Measurements from ENCODE around the gene SBNO1.
"Not testable (repeated sequence)": the region's sequence is repeated elsewhere in the genome, so short reads cannot be mapped to it uniquely, and the experiment has no call there.

The SBNO1 gene

GRCh38 chr12:123388177-123388950 lies 23.7 kb upstream of the SBNO1 start:
- peaks cover 15% of the 10 kb centered on the region for H3K4me1 ChIP-seq (ENCODE audit: control insufficient read depth, insufficient read depth, low read length, unreplicated experiment)
- peaks cover 75% of the 10 kb centered on the region for H3K79me2 ChIP-seq (ENCODE audit: control insufficient read depth, insufficient read depth, low read length, unreplicated experiment)
- peaks cover 26% of the 10 kb centered on the region for H3K36me3 ChIP-seq (ENCODE audit: insufficient read depth, low read length)
- peak overlapping the region; percentile 71 for H3K4me3 ChIP-seq (ENCODE audit: low read depth, low read length)
- no peaks in the 10 kb centered on the region for H3K27me3 ChIP-seq (ENCODE audit: insufficient read depth, low read length)
- H2AFZ ChIP-seq (ENCODE audit: low read length, unreplicated experiment) = peak overlapping the region; percentile 78
- peak overlapping the region; percentile 36 for H3K27ac ChIP-seq (ENCODE audit: low read depth, low read length)

GRCh38 chr12:123387508-123388176 lies 23.0 kb upstream of the SBNO1 start:
- Histone ChIP-seq H3K79me2 (ENCODE audit: control insufficient read depth, insufficient read depth, low read length, unreplicated experiment) (peaks cover 71% of the 10 kb centered on the region), H3K27ac (ENCODE audit: low read depth, low read length) (peak overlapping the region; percentile 36), H2AFZ (ENCODE audit: low read length, unreplicated experiment) (peak overlapping the region; percentile 78), H3K27me3 (ENCODE audit: insufficient read depth, low read length) (no peaks in the 10 kb centered on the region), H3K36me3 (ENCODE audit: insufficient read depth, low read length) (peaks cover 19% of the 10 kb centered on the region; the same call in 1 of the 2 replicates), H3K4me1 (ENCODE audit: control insufficient read depth, insufficient read depth, low read length, unreplicated experiment) (peaks cover 15% of the 10 kb centered on the region), H3K4me3 (ENCODE audit: low read depth, low read length) (peak overlapping the region; percentile 71)

GRCh38 chr12:123385536-123385935 lies 20.9 kb upstream of the SBNO1 start:
- H3K27me3 ChIP-seq (ENCODE audit: insufficient read depth, low read length); H3K36me3 ChIP-seq (ENCODE audit: insufficient read depth, low read length); H2AFZ ChIP-seq (ENCODE audit: low read length, unreplicated experiment); H3K4me3 ChIP-seq (ENCODE audit: low read depth, low read length): not testable (repeated sequence)
- Histone ChIP-seq H3K79me2 (ENCODE audit: control insufficient read depth, insufficient read depth, low read length, unreplicated experiment) (peaks cover 52% of the 10 kb centered on the region), H3K4me1 (ENCODE audit: control insufficient read depth, insufficient read depth, low read length, unreplicated experiment) (peaks cover 10% of the 10 kb centered on the region), H3K27ac (ENCODE audit: low read depth, low read length) (peak overlapping the region; percentile 16; the same call in 1 of the 2 replicates)

- H3K36me3 ChIP-seq (ENCODE audit: insufficient read depth, low read length) = no peaks in the 10 kb centered on the region
- H2AFZ ChIP-seq (ENCODE audit: low read length, unreplicated experiment) = peak overlapping the region; percentile 88
- H3K27me3 ChIP-seq (ENCODE audit: insufficient read depth, low read length) = no peaks in the 10 kb centered on the region
- H3K27ac ChIP-seq (ENCODE audit: low read depth, low read length) = peak overlapping the region; percentile 60
- H3K4me3 ChIP-seq (ENCODE audit: low read depth, low read length) = peak overlapping the region; percentile 96
- H3K4me1 ChIP-seq (ENCODE audit: control insufficient read depth, insufficient read depth, low read length, unreplicated experiment) = peaks cover 9% of the 10 kb centered on the region
- peaks cover 47% of the 10 kb centered on the region for H3K79me2 ChIP-seq (ENCODE audit: control insufficient read depth, insufficient read depth, low read length, unreplicated experiment)
Measured at GRCh38 chr12:123384994-123385376, 20.3 kb upstream of the SBNO1 start.

- Histone ChIP-seq H2AFZ (ENCODE audit: low read length, unreplicated experiment) (peak overlapping the region; percentile 88), H3K36me3 (ENCODE audit: insufficient read depth, low read length) (no peaks in the 10 kb centered on the region), H3K4me3 (ENCODE audit: low read depth, low read length) (peak overlapping the region; percentile 96), H3K79me2 (ENCODE audit: control insufficient read depth, insufficient read depth, low read length, unreplicated experiment) (peaks cover 42% of the 10 kb centered on the region), H3K4me1 (ENCODE audit: control insufficient read depth, insufficient read depth, low read length, unreplicated experiment) (peaks cover 9% of the 10 kb centered on the region), H3K27ac (ENCODE audit: low read depth, low read length) (peak overlapping the region; percentile 60), H3K27me3 (ENCODE audit: insufficient read depth, low read length) (no peaks in the 10 kb centered on the region)
Measured at GRCh38 chr12:123384318-123384993, 19.8 kb upstream of the SBNO1 start.

- H3K4me3 ChIP-seq (ENCODE audit: low read depth, low read length) = no peak overlapping the region; the same call in 1 of the 2 replicates
- H3K36me3 ChIP-seq (ENCODE audit: insufficient read depth, low read length) = no peaks in the 10 kb centered on the region
- peaks cover 29% of the 10 kb centered on the region for H3K79me2 ChIP-seq (ENCODE audit: control insufficient read depth, insufficient read depth, low read length, unreplicated experiment)
- no peak overlapping the region for H3K27ac ChIP-seq (ENCODE audit: low read depth, low read length)
- peaks cover 4% of the 10 kb centered on the region for H3K4me1 ChIP-seq (ENCODE audit: control insufficient read depth, insufficient read depth, low read length, unreplicated experiment)
- H3K27me3 ChIP-seq (ENCODE audit: insufficient read depth, low read length) = no peaks in the 10 kb centered on the region
- H2AFZ ChIP-seq (ENCODE audit: low read length, unreplicated experiment) = no peak overlapping the region
Measured at GRCh38 chr12:123382684-123383083, 18.0 kb upstream of the SBNO1 start.

- Histone ChIP-seq H3K79me2 (ENCODE audit: control insufficient read depth, insufficient read depth, low read length, unreplicated experiment) (peaks cover 2% of the 10 kb centered on the region), H3K36me3 (ENCODE audit: insufficient read depth, low read length) (no peaks in the 10 kb centered on the region), H3K27ac (ENCODE audit: low read depth, low read length) (no peak overlapping the region), H2AFZ (ENCODE audit: low read length, unreplicated experiment) (no peak overlapping the region), H3K4me1 (ENCODE audit: control insufficient read depth, insufficient read depth, low read length, unreplicated experiment) (no peaks in the 10 kb centered on the region), H3K27me3 (ENCODE audit: insufficient read depth, low read length) (no peaks in the 10 kb centered on the region), H3K4me3 (ENCODE audit: low read depth, low read length) (no peak overlapping the region)
Measured at GRCh38 chr12:123379391-123379790, 14.7 kb upstream of the SBNO1 start.

GRCh38 chr12:123372415-123372814 lies 7.8 kb upstream of the SBNO1 start:
- H3K4me3 ChIP-seq (ENCODE audit: low read depth, low read length); H3K36me3 ChIP-seq (ENCODE audit: insufficient read depth, low read length); H2AFZ ChIP-seq (ENCODE audit: low read length, unreplicated experiment); H3K27me3 ChIP-seq (ENCODE audit: insufficient read depth, low read length); H3K4me1 ChIP-seq (ENCODE audit: control insufficient read depth, insufficient read depth, low read length, unreplicated experiment); H3K27ac ChIP-seq (ENCODE audit: low read depth, low read length); H3K79me2 ChIP-seq (ENCODE audit: control insufficient read depth, insufficient read depth, low read length, unreplicated experiment): not testable (repeated sequence)

GRCh38 chr12:123371667-123372368 lies 7.2 kb upstream of the SBNO1 start:
- H2AFZ ChIP-seq (ENCODE audit: low read length, unreplicated experiment); H3K4me1 ChIP-seq (ENCODE audit: control insufficient read depth, insufficient read depth, low read length, unreplicated experiment); H3K27me3 ChIP-seq (ENCODE audit: insufficient read depth, low read length); H3K27ac ChIP-seq (ENCODE audit: low read depth, low read length); H3K36me3 ChIP-seq (ENCODE audit: insufficient read depth, low read length); H3K79me2 ChIP-seq (ENCODE audit: control insufficient read depth, insufficient read depth, low read length, unreplicated experiment); H3K4me3 ChIP-seq (ENCODE audit: low read depth, low read length): not testable (repeated sequence)

GRCh38 chr12:123369229-123369628 lies 4.6 kb upstream of the SBNO1 start:
- no peaks in the 10 kb centered on the region for H3K27me3 ChIP-seq (ENCODE audit: insufficient read depth, low read length)

More at GRCh38 chr12:123369229-123369628, 4.6 kb upstream of the SBNO1 start:
- Histone ChIP-seq H3K27ac (ENCODE audit: low read depth, low read length) (no peak overlapping the region), H2AFZ (ENCODE audit: low read length, unreplicated experiment) (no peak overlapping the region), H3K4me1 (ENCODE audit: control insufficient read depth, insufficient read depth, low read length, unreplicated experiment) (no peaks in the 10 kb centered on the region), H3K36me3 (ENCODE audit: insufficient read depth, low read length) (no peaks in the 10 kb centered on the region), H3K79me2 (ENCODE audit: control insufficient read depth, insufficient read depth, low read length, unreplicated experiment) (peaks cover 4% of the 10 kb centered on the region), H3K4me3 (ENCODE audit: low read depth, low read length) (no peak overlapping the region)

All from ACC112 (cell line).